ENCODE data around the gene CBX6.

CBX6 gene

DNA sequence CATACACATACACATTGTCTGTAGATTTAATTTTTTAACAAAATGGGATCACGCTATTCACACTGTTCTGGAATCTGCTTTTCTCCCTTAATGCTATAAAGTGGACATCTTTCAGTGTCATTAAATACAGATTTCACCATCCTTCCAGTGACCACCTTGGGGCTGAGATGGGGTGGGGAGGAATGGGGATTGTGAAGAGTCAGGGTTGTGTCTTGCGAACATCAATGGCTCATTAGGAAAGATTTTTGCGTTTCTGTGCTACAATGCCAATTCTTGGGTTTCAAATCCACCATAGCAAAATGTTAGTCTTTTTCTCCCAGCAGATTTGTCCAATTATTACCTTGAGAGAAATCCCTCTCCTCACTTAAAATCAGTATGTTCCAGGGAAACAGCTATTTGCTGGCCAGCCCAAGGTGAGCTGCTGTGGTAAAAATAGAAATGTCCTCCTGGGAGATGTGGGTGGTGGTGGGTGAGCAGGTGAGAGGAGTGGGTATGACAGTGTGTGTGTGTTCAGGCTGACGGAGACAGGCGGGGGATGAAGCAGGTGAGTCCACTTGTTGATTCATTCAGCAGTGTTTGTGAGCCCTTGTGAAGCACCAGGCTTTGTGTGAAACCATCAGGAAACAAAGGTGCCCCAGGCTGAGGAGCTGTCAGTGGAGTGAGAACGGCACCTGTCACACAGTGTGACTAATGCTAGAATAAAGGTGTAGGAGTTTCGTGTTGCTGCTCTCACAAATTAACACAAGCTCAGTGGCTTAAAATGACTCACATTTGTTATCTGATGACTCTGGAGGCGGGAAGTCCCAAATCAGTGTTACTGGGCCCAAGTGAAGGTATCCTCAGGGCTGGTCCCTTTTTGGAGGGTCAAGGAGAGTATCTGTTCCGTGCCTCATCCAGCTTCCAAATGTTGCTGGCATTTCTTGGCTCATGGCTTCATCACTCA, 1.7 kb upstream of the CBX6 start:
- no peak for DNase-seq

DNA sequence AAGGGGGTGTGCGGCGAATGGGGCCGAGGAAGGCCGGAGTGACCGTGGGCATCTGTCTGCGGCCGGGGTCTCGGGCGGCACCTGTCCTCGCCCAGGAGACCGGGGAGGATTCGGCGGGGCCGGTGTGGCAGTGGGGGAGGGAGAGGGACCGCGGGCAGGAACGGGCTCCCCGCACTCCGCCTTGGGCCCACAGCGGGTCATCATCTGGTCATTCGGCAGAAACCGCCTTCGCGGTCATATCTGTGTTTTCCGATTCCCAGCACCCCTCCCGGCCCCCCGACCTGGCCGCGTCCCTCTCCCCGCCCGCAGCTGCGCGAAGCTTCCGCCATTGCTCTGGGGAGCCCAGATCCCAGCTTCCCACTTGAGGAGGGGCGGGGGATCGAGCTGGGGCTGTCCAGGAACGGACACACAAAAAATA, 824 bp upstream of the CBX6 start:
- DNase-seq = peak; percentile 31

DNA sequence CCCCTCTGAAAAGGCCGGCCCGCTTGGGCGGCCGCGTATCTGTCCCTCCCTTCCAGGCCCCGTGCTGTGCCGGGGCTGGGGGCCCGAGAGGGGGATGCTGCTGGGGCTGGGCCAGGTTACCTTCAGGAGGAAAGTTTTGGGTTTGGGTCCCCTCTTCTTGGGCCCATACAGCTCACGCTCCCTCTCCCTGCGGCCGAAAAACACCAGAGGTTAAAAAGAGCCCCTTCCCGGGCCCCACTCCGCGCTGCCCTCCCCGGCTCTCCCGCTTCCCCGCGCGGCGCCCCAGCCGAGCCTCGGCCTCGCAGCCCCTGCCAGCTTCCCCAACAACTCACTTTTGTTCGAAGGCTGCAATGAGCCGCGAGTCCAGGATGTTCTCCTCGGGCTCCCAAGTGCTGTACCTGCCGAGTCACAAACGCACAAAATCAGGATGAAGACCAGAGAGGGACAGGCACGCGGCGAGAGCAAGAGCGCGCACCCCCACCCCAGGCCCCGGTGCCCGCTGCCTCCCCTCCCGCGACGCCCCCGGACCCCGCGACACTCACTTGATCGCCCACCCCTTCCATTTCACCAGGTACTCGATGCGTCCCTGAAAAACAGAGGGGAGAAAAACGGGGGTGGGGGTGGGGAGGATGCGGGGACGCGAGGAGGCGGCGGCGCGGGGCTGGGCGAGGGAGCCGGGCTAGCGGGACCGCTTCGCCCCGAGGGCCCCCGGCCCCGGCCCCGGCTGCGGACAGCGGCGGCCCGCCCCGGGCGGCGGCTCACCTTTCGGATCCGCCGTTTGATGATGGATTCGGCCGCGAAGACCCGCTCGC, 450 bp downstream of the CBX6 start:
- DNase-seq = peak; percentile 34

DNA sequence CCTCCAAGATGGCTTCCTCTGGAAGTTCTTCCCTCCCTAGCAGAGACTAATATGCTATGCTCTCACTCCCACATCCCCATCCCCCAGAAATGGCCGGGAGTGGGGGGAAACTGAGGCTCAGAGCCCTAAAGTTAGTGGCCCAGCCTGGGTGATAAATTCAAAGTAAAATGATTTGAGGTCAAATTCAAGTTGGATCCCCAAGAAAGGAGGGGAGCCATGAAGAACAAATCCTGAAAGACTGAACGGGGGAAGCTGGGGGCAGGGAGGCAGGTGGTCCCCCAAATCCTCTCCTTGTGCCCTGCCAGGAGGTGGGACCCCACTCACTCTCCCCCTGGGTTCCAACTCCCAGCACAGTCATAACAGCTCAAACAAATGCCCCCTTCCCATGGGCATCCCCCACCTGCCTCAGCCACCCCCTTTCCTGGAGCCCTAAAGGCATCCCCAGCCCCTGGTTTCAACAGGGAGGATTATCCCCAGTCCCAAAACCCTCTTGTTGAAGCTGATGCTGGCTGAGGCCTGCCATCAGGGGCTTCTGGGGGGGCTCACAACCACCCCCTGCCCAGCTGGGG, 1.1 kb downstream of the CBX6 start:
- DNase-seq = no peak

DNA sequence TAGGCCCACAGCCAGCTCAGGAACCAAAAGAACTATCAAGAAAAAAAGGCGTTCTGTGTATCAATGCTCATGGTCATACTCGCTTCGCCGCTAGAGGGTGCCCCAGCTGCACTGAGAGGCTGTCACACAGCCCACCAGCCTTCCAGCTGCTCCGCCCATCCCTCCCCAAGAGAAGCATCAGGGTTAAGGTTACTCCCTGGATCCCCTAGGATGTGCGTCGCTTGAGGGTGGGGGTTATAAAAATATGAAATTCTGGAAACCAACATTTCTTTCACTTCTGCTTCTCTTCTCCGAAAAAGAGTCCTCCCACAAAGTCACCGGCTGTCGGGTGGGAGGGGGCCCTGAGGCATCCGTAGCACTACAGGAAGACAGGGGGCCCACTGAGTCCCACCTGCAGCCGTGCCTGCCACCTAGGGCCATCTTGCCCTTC, 1.7 kb downstream of the CBX6 start:
- DNase-seq = peak; percentile 94

DNA sequence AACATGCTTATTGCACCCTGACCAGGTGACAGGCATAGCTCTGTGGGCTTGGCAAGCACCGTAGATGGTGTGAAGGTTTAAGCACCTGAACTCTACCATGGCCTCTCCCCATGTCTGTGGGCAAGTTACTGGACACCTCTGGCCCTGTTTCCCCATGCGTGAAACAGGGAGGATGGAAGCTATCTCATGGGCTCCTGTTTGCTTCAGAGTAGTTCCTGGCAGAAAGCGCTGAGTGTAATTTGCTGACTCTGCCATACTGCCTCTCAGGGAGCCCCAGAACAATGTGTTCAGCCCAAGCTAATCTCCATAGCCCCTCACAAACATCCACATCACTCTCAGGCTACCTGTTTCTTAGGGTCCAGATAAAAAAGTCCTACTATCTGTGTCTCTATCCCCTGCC, 2.4 kb downstream of the CBX6 start:
- DNase-seq = no peak

DNA sequence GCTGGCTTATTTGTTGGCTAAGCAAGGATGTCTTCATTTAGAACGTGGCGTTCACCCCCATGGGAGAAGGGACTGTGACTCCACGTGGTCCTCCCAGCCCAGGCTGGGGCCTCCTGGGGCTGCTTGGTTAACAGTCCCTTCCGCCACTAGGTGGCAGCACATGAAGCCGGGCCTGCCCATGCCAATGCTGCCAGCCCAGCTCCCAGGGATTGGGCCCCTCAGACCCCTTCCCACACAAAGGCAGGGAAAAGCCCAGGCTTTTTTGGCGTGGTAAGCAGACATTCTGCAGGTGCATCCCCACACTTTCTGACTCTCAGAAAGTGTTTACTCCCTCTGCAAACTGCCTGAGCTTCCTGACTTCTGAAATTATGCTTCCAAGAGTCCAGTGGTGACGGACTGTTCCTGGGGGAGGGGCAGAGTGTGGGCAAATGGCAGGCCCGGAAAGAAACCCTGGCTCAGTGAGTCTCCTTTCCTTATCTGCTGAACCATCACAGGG, 3.1 kb downstream of the CBX6 start:
- DNase-seq = peak; percentile 90

DNA sequence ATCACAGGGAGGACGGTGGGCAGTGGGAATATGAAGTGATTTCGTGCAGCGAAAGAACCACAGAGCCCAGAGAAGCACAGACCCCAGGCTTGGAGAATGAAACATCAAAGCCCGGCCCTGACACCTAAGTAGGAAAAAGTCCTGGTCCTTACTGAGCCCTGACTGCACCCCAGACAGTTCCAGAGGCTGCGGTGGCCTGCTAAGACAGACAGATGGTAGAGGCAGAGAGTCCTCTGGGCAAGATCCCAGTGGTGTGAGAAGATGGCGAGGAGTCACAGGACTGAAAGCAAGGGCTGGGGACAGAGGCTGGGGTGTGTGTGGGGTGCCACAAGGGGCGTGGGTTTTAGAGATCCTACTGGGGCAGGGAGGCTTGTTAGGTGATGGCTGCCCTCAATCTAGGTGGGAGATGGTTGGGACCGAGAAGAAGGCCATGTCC, 3.7 kb downstream of the CBX6 start:
- no peak for DNase-seq

DNA sequence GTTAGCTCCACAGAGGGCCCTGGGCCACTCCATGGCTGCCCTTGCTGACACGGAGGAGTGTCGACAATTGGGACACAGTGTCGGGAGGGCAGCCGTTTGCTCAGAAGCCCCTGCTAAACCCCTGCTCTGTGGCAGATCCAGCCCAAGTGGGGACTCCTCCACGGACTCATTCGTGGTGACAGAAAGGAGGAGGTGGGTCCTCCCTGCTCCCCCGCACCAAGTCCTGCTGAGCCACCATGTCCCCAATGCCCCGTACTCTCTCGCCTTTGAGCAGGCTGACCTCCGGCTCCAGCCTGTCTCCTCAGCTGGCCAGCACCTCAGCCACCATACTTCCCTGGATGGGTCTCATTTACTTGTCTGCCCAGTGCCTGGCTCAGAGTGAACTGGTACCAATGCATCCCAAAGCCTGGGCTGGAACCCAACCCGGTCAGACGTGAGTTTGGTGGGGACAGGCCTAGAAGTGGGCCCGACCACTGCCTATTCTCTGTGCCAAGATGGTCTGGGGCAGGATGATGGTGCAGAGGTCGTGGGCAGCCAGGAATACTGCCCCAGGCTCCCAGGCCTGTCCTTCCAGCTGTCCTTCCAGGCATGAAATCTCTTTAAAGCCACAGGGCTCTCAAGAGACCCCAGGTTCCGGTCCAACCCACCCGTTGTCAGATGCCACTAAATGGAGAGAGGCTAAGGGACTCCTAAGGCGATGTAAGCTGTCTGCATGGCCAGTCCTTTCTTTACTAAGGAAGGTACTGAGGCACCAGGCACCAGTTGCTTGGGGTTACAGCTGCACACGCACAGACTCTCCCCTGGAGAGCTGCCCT, 4.3 kb downstream of the CBX6 start:
- DNase-seq = no peak

DNA sequence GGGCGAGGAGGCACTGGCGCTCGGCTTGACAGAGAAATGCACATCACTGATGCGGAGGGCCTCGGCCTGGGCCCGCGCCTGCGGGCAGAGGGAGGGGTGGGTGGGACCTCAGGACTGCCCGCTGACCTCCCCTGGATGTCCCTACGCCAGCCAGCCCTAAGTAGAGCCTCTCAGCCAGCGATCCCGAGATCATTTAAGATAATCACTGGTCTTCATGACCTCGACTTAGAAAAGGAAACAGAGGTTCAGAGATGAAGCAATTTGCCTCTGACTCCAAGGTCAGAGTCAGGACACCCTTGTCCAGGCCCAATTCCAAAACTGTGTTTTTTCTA, 4.9 kb downstream of the CBX6 start:
- DNase-seq = no peak

DNA sequence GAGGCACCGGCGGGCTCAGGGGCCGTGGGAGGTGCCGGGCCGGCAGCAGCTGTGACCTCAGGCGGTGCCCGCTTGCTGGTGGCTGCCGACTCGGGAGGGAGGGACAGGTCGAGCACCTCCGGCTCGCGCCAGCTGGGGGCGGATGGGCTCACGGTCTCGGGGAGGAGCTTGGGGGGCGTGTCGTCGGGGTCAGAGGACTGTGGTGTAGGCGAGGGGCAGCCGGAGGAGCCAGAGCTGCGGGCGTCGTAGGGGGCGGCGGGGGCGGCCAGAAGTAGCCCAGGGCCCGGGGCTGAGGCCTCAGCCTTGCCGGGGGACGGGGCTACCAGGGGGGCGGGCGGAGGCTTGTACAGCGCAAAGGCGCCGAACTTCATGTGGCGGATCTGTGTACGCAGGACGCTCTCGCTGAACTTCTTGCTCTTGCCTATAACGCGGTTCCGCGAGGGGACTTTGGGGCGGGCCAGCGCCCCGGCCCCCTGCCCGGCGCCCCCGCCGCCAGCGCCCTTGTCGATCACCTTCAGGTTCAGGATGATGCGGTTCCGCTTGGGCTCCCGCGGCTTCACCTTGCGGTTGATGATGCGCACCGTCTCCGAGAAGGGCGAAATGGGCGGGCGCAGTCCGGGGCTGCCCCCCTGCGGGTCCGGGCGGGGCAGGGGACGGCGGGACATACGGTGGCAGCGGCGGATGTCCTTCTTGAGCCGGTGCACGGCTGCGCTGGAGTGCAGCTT, 5.5 kb downstream of the CBX6 start:
- DNase-seq = no peak

DNA sequence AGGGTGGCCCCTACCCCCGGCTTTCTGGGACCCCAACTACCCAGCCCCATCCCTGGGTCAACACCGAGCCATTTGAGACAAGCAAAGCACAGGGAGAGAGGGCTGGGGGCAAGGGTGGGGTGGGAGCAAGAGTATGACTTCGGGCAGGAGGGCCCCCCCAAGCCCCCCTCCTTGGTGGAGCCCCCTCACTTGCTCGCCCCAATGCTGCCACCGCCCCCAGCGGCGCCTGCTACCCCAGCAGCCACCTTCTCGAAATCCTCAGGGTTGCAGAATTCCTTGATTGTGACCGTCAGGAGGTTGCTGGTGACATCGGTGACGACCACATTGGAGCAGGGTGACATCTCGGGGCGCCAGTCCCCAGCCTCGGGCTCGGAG, 6.0 kb downstream of the CBX6 start:
- no peak for DNase-seq

DNA sequence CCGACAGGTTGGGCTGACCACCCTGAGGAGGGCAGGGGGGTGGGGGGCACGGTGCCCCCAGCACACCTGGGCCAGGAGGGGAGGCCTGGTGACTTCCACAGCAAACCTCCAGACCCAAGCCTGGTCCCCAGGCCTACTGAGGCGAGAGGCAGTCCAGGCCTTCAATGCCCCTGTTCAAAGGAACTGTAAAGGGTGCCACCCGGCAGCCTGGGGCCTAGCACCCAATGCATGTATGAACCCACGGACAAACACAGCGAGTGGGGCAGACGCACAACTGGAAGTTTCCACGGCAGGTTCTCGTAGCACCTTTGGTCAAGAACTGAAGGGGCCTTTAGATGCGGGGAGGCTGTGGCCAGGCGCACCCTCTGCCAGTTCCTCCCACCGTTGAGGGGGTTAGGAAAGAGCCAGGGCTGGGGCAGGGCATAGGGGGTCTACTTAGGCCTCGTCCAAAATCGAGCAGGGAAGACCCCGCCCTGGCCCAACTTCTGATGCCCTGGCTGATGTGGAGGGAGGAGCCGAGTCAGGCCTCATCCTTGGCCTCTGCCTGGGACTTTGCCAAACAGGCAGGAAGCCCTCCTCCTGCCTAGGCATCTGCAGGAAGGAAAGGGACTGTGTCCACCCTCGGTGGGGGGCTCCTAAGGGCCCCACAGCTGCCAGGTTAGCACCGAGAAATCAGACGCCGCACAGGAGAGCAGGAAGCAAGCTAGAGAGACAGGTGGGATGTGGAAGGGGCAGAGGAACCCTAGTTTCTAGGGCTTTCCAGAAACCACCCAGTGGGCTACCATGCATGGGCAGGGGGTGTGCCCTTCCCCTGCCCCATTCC, 6.6 kb downstream of the CBX6 start:
- DNase-seq = no peak

DNA sequence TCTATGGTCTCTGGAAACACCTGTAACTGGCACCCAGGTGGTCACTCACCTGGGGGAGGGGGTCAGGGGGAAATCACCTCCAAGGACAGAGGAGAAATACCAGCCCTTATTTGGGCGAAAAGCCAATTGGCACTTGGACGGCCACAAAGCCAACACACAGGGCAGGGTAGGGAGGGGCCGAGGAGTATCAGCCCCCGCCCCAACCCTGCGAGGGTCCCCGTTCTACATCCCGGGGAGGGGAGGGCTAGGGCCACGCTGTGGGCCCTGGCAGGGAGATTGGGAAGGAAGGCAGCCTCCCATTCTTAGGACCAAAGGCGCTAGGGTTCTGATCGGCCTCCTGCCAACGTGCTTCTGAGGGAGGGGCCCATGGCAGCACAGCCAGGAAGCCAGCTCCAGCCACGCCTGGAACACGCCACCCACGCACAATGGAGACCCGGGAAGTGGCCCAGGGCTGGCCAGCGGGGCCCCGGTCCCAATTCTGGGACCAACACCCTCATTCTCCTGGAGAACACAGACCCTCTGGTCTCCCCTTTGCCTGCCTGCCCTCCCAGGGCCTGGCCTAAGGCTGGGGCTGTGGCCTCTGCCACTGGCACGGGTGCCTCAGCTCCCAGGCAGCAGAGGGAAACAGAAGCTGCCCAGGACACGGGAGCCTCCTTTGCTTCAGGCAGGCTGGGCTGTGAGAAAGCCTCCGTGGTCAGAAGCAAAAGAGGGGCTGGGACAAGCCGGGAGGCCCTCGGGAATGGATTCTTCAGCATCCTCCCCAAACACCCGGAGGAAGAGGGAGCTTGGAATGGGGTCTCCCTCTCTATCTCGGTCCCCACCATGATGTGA, 7.4 kb downstream of the CBX6 start:
- DNase-seq = no peak

DNA sequence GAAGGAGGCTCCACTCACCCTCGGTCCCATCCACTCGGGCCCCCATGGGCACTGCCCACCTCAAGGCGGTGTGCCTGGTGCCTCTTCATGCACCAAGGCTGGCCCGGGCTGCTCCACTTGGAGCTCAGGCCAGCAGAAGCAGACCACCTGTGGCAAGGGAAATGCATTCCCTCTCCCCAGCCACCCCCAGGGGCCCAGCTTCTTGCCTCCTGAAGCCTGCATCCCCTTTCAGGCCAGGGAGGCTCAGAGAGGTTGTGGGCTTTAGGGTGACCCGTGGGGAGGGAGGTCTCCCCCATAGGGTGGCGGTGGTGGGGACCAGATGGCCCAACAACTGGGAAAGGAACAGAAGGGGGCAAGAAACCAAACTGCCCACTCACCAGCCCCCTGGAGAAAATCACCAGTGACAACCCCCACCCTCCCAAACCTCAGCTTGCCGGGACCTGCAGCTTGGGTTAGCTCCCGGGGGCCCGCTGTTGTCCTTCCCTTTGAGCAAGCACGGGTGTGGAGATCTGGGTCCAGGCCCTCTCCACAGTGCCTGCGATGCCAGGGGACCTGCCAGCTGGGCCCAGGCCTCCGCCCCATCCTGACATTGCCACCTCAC, 8.4 kb downstream of the CBX6 start:
- no peak for DNase-seq

DNA sequence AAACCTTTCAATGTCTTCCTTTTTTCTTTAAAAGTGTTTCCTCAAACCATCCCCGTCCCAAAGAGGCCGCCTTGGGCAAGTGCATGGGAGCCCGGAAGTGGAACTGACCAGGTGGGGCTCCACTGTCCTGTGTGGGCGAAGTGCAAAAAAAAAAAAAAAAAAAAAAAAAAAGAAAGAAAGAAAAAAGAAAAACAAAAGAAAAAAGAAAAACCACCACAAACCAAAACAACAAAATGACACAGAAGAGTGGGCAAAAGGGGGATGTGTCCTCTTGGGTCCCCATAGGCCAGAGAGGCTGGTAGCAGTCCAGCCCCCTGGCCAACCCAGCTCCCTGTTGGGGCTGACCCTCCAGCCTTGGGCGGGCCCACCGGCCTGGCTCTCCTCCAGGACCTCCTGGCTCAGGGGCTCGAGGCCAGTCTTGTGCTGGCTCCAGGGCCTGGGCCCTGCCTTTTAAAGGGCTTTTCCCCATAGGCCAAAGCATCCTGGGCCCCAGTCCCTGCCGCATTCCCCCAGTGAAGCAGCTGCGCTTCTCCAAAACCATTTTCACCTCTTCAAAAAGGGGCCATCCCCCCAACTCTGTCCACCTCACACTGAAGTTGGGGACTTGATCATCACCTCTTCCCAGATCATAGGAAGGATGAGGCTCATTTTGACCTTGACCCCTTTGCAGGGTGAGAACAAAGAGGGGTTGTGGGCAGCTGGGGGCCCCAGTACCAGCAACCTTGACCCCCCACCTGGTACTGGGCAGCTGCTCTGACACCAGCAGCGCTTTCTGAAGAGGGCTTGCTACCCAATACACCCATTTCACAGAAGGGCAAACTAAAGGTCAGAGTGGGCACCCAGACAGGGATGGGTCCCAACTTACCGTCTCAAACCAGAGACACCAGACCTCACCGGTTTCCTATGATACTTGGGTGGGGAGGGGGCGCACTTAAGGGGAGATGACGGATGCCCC, 9.4 kb downstream of the CBX6 start:
- DNase-seq = no peak

DNA sequence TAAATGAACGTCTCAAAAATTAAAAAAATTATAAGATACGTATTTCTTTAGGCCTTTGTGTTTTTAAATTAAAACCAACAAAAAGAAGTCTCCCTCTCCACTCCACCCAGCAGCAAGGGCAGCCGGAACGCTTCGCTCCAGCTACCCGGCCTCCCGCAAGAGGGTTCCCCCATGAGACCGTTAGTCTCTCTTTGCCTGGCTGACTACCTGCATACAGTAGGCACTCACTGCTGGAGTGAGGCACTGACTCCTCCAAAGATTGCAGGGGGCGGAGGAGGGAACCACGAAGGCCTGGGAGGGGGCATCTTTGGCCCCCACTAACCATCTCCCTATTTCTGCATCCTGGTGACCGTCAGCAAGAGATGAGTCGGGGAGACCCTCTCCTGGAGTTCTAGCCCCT, 10.1 kb downstream of the CBX6 start:
- no peak for DNase-seq

DNA sequence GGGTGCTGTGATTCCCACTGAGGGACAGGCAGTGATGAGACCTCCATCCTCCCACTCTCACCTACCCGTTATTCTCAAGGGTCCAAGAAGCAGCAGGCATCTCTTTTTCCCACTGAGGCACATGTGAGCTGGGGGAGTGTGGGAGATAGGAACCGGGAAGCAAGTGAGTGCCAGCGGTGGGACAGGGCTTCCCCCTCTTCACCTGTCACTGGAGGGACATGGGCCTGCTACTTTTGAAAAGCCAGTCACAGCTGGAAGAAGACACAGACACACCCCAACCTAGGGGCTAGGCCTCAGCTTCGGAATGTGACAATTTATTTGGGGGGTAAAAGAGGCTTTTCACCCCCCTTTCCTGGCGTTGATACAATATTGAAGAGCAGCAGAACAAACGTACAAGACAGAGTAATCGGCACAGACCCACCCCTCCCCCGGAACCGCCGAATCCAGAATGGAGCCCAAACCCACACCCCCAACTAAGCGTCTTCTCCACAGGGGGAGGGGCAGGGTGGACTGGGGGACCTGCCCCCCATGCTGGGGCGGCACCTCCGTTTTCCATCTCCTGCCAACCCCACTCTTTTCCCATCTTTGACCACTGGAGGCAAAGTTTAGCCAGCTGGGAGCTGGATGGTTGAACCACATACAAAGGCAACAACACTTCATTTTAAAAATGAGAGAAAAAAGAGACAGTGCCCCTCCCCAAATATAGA, 10.7 kb downstream of the CBX6 start:
- DNase-seq = no peak

Measured in hematopoietic multipotent progenitor cell treated with erythropoietin and hydrocortisone succinate and interleukin-3 and kit ligand, for 4 days (in vitro differentiated cells).